ENCODE measurements around the gene OR4K5. TPM values are rescaled to one million over a fixed set of nuclear protein-coding genes. Genes with fewer than 3 reads are reported as not detected.

Gene OR4K5
- total RNA-seq, 1 donor from 2014 or later: not detected

GRCh38 chr14:19900999-19901398, 19.4 kb upstream of the OR4K5 start:
- Mint-ChIP-seq H3K4me1 (ENCODE audit: unreplicated experiment) (no peaks in the 10 kb centered on the region), H3K27me3 (no peaks in the 10 kb centered on the region), H3K4me3 (no peak overlapping the region), H3K9me3 (peaks cover 27% of the 10 kb centered on the region), H3K27ac (no peak overlapping the region), H3K36me3 (no peaks in the 10 kb centered on the region)
- DNase-seq (ENCODE audit: extremely low spot score, unreplicated experiment): no peak
- TF ChIP-seq CTCF (conservative IDR thresholded peaks at IDR 0.05): no peak

- Mint-ChIP-seq H3K27ac (no peak overlapping the region), H3K4me1 (ENCODE audit: unreplicated experiment) (no peaks in the 10 kb centered on the region), H3K36me3 (no peaks in the 10 kb centered on the region), H3K9me3 (peaks cover 18% of the 10 kb centered on the region), H3K27me3 (no peaks in the 10 kb centered on the region), H3K4me3 (no peak overlapping the region)
- TF ChIP-seq CTCF (conservative IDR thresholded peaks at IDR 0.05): no peak
- DNase-seq (ENCODE audit: extremely low spot score, unreplicated experiment): no peak
Observed at GRCh38 chr14:19902409-19902808, 18.0 kb upstream of the OR4K5 start.

GRCh38 chr14:19906665-19907064, 13.7 kb upstream of the OR4K5 start:
- H3K27me3 Mint-ChIP-seq: no peaks in the 10 kb centered on the region
- H3K27ac Mint-ChIP-seq: no peak overlapping the region
- TF ChIP-seq CTCF (conservative IDR thresholded peaks at IDR 0.05): no peak
- H3K4me1 Mint-ChIP-seq (ENCODE audit: unreplicated experiment): no peaks in the 10 kb centered on the region
- H3K9me3 Mint-ChIP-seq: peaks cover 13% of the 10 kb centered on the region
- no peak for DNase-seq (ENCODE audit: extremely low spot score, unreplicated experiment)
- H3K36me3 Mint-ChIP-seq: peaks cover 2% of the 10 kb centered on the region
- no peak overlapping the region for H3K4me3 Mint-ChIP-seq

GRCh38 chr14:19911114-19911513, 9.3 kb upstream of the OR4K5 start:
- Mint-ChIP-seq H3K4me1 (ENCODE audit: unreplicated experiment) (no peaks in the 10 kb centered on the region), H3K9me3 (peaks cover 11% of the 10 kb centered on the region), H3K27me3 (no peaks in the 10 kb centered on the region), H3K36me3 (peaks cover 3% of the 10 kb centered on the region), H3K4me3 (no peak overlapping the region), H3K27ac (no peak overlapping the region)
- TF ChIP-seq CTCF (conservative IDR thresholded peaks at IDR 0.05): no peak
- DNase-seq (ENCODE audit: extremely low spot score, unreplicated experiment): no peak

GRCh38 chr14:19917243-19917642, 3.2 kb upstream of the OR4K5 start:
- no peak for DNase-seq (ENCODE audit: extremely low spot score, unreplicated experiment)
- H3K9me3 Mint-ChIP-seq: no peaks in the 10 kb centered on the region
- TF ChIP-seq CTCF (conservative IDR thresholded peaks at IDR 0.05): no peak
- H3K36me3 Mint-ChIP-seq: no peaks in the 10 kb centered on the region
- no peaks in the 10 kb centered on the region for H3K27me3 Mint-ChIP-seq
- H3K27ac Mint-ChIP-seq: no peak overlapping the region
- no peak overlapping the region for H3K4me3 Mint-ChIP-seq
- H3K4me1 Mint-ChIP-seq (ENCODE audit: unreplicated experiment): no peaks in the 10 kb centered on the region

GRCh38 chr14:19917955-19918518, 2.4 kb upstream of the OR4K5 start:
- Mint-ChIP-seq H3K36me3 (no peaks in the 10 kb centered on the region), H3K4me3 (no peak overlapping the region), H3K4me1 (ENCODE audit: unreplicated experiment) (no peaks in the 10 kb centered on the region), H3K27ac (no peak overlapping the region), H3K9me3 (no peaks in the 10 kb centered on the region), H3K27me3 (no peaks in the 10 kb centered on the region)
- no peak for TF ChIP-seq CTCF (conservative IDR thresholded peaks at IDR 0.05)
- DNase-seq (ENCODE audit: extremely low spot score, unreplicated experiment): no peak
